HAP-1 (cell line): ENCODE results near the gene KANSL1L.

Experiments used
- DNase-seq, 2 experiments: peaks; one replicate each; pipeline ENCODE4 v3.0.0-alpha.2; 2016 to 2020; ENCODE audit warnings: low spot score in 2 of 2
- H3K27me3 ChIP-seq: fragments of 250-450 bp; sonication (Bioruptor Pico); 2 replicates; pipeline ENCODE4 v1.5.1; 2020; ENCODE audit warnings: low read depth, mild to moderate bottlenecking, moderate library complexity
- H3K36me3 ChIP-seq: fragments of 250-450 bp; sonication (Bioruptor Pico); replicated peaks from 2 replicates; pipeline ENCODE4 v1.5.1; 2020; ENCODE audit warnings: mild to moderate bottlenecking
- H3K4me1 ChIP-seq: fragments of 250-450 bp; sonication (Bioruptor Pico); 2 replicates; pipeline ENCODE4 v1.5.1; 2020; ENCODE audit warnings: mild to moderate bottlenecking
- H3K4me3 ChIP-seq: fragments of 250-450 bp; sonication (Bioruptor Pico); 2 replicates; pipeline ENCODE4 v1.5.1; 2020; ENCODE audit warnings: mild to moderate bottlenecking, moderate library complexity
- H3K9me3 ChIP-seq: fragments of 250-450 bp; sonication (Bioruptor Pico); 2 replicates; pipeline ENCODE4 v1.5.1; 2020; ENCODE audit warnings: mild to moderate bottlenecking, moderate library complexity
- in situ Hi-C: fragments of 300-500 bp; cut with MboI; formaldehyde crosslinking; loops from 3 replicates; pipeline ENCODE4 v1.14.3; 2020; ENCODE audit warnings: low sequenced_read_pairs, inconsistent platforms, mixed read lengths

The KANSL1L gene

DNA sequence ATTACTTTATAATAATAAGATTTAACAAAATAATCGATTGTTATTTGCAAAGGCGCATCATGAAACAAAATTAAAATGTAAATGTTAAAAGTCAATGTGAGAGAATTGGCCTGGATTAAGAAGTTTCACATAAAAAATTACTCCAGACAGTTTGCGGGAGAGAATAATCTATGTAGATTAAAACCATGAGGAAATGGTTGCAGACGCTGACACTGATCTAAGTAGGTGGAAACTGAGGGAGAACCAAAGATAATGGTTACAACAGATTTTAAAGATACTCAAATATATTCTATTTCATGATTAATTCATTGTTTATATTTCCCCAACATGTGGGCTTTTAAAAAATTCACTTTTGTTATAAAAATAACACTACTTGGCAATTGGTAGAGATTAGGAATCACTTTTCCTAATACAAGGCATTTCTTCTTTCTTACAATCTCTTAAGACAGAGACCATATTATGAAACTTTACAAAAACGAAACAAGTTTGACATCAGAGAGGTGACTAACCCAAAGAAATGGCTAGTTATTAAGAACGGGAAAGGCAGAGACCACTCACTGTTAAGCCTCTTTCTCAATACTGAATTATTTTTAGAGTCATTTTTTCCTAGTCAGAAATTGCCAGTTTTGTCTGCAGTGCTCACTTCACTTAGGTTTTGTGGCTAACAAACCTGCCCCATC lies 1.6 kb downstream of the KANSL1L start:
- H3K4me1 ChIP-seq: peaks cover 7% of the 10 kb centered on the region
- in situ Hi-C loops: no loop called here
- no peaks in the 10 kb centered on the region for H3K27me3 ChIP-seq
- DNase-seq: peak in 1 of 2 experiments; percentile 5
- H3K9me3 ChIP-seq: no peaks in the 10 kb centered on the region
- H3K4me3 ChIP-seq: peak overlapping the region; percentile 81
- H3K36me3 ChIP-seq: no peaks in the 10 kb centered on the region

GRCh38 chr2:210167227-210167626 lies 4.0 kb downstream of the KANSL1L start:
- no peaks in the 10 kb centered on the region for H3K27me3 ChIP-seq
- peaks cover 7% of the 10 kb centered on the region for H3K4me1 ChIP-seq
- DNase-seq: no peak
- H3K4me3 ChIP-seq: no peak overlapping the region
- H3K36me3 ChIP-seq: no peaks in the 10 kb centered on the region
- no peaks in the 10 kb centered on the region for H3K9me3 ChIP-seq
- in situ Hi-C loops: no loop called here

DNA sequence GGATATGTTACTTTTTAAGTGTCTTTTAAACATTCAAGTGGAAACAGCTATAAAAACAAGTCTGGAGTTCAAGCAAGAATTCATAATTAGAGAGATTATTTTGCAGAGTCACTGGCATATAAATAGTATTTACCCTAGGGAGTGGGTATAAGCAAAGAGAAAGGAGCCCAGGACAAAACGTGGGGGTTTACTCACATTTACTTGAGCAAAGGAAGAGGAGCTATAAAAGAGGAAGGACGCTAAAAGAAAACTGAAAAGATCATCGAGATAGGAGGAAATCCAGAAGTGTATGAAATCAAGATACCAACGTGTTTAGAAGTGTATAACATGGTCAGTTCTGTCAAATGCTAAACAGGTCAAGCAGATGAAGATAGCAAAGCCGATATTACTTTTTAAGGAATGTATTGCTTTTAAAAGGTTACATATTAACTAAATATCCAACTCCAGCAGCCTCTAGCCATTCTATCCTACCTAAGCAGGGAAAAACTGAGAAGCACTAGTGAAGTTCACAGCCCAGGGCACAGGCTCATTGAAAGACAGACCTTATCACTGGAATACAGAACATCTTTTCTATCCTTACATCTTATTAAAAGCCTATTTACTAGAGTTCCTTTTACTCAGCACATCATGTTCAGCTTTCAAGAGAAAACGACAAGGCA lies 8.6 kb downstream of the KANSL1L start:
- Histone ChIP-seq H3K4me3 (no peak overlapping the region), H3K36me3 (no peaks in the 10 kb centered on the region), H3K27me3 (no peaks in the 10 kb centered on the region), H3K9me3 (no peaks in the 10 kb centered on the region), H3K4me1 (no peaks in the 10 kb centered on the region; the same call in none of the 2 replicates)
- in situ Hi-C loops: no loop called here
- no peak for DNase-seq

GRCh38 chr2:210159059-210159458 lies 12.2 kb downstream of the KANSL1L start:
- no peak for DNase-seq
- in situ Hi-C loops: no loop called here
- H3K4me3 ChIP-seq: no peak overlapping the region
- H3K27me3 ChIP-seq: no peaks in the 10 kb centered on the region
- H3K36me3 ChIP-seq: no peaks in the 10 kb centered on the region
- H3K4me1 ChIP-seq: no peaks in the 10 kb centered on the region; the same call in none of the 2 replicates
- no peaks in the 10 kb centered on the region for H3K9me3 ChIP-seq

DNA sequence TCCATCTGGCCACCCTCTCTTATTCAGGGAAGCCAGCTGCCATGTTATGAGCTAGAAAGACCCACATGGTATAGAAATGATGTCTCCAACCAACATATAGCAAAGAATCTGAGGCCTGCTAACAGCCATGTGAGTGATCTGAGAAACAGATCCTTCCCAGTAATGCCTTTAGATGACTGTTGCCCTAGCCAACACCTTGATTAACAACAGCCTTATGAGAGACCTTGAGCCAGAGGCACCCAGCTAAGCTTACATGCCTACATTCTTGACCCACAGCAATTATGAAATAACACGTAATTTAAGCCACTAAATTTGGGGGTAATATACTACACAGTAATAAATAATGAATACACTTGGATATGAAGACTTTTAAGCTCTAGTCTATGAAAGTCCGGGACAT lies 13.0 kb downstream of the KANSL1L start:
- in situ Hi-C loops: no loop called here
- Histone ChIP-seq H3K9me3 (no peaks in the 10 kb centered on the region), H3K4me1 (no peaks in the 10 kb centered on the region; the same call in none of the 2 replicates), H3K4me3 (no peak overlapping the region), H3K36me3 (no peaks in the 10 kb centered on the region), H3K27me3 (no peaks in the 10 kb centered on the region)
- no peak for DNase-seq

DNA sequence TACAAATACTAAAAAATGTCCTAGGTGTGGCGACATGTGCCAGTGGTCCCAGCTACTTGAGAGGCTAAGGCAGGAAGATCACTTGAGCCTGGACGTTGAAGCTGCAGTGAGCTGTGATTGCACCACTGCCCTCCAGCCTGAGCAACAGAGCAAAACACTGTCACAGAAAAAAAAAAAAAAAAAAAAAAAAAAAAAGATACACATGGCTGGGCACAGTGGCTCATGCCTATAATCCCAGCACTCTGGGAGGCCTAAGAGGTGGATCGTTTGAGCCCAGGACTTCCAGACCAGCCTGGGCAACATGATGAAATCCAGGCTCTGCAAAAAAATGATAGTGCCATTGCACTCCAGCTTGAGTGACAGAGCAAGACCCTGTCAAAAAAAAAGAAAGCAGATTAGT lies 13.7 kb downstream of the KANSL1L start:
- Histone ChIP-seq H3K4me3 (no peak overlapping the region), H3K36me3 (no peaks in the 10 kb centered on the region), H3K4me1 (no peaks in the 10 kb centered on the region; the same call in none of the 2 replicates), H3K9me3 (no peaks in the 10 kb centered on the region), H3K27me3 (no peaks in the 10 kb centered on the region)
- in situ Hi-C loops: no loop called here
- DNase-seq: no peak

GRCh38 chr2:210147614-210148013 lies 23.6 kb downstream of the KANSL1L start:
- H3K36me3 ChIP-seq: no peaks in the 10 kb centered on the region
- H3K4me3 ChIP-seq: no peak overlapping the region
- DNase-seq: no peak
- in situ Hi-C loops: no loop called here
- H3K9me3 ChIP-seq: no peaks in the 10 kb centered on the region
- H3K27me3 ChIP-seq: no peaks in the 10 kb centered on the region
- no peaks in the 10 kb centered on the region for H3K4me1 ChIP-seq

GRCh38 chr2:210132239-210132638 lies 39.0 kb downstream of the KANSL1L start:
- no peaks in the 10 kb centered on the region for H3K36me3 ChIP-seq
- no peak for DNase-seq
- H3K27me3 ChIP-seq: no peaks in the 10 kb centered on the region
- no peak overlapping the region for H3K4me3 ChIP-seq
- in situ Hi-C loops: no loop called here
- H3K4me1 ChIP-seq: 0 out of 2 replicates have a peak, but pooled peaks cover 7% of the 10 kb centered on the region
- no peaks in the 10 kb centered on the region for H3K9me3 ChIP-seq

GRCh38 chr2:210128961-210129360 lies 42.2 kb downstream of the KANSL1L start:
- Histone ChIP-seq H3K9me3 (peaks cover 3% of the 10 kb centered on the region; the same call in 1 of the 2 replicates), H3K27me3 (no peaks in the 10 kb centered on the region), H3K36me3 (no peaks in the 10 kb centered on the region), H3K4me1 (0 out of 2 replicates have a peak, but pooled peaks cover 7% of the 10 kb centered on the region), H3K4me3 (no peak overlapping the region)
- in situ Hi-C loops: no loop called here
- DNase-seq: peak in 1 of 2 experiments; percentile 11

DNA sequence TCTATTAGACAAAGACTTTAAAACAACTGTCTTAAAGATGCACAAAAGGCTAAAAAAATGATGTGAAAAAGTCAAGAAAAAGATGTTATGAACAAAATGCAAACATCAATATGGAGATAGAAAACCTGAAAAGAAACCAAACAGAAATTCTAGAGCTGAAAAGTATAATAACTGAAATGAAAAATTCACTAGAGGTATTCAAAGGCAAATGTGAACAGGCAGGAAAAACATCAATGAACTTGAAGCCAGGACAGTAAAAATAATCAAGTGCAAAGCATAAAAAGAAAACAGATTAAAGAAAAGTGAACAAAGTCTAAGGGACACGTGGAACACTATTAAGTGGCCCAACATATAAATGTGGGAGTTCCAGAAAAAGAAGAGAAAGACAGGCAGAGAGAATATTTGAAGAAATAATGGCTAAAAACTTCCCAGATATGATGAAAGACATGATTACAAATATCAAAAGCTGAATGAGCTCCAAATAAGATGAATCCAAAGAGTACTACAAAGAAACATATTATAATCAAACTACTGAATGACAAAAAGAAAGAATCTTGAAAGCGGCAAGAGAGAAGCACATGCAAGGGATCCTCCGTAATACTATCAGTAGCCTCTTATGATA lies 57.5 kb downstream of the KANSL1L start:
- H3K4me1 ChIP-seq: no peaks in the 10 kb centered on the region
- no peaks in the 10 kb centered on the region for H3K27me3 ChIP-seq
- no peaks in the 10 kb centered on the region for H3K36me3 ChIP-seq
- H3K9me3 ChIP-seq: no peaks in the 10 kb centered on the region
- in situ Hi-C loops: no loop called here
- no peak for DNase-seq
- no peak overlapping the region for H3K4me3 ChIP-seq

GRCh38 chr2:210112871-210113270 lies 58.3 kb downstream of the KANSL1L start:
- no peaks in the 10 kb centered on the region for H3K9me3 ChIP-seq
- in situ Hi-C loops: no loop called here
- no peaks in the 10 kb centered on the region for H3K36me3 ChIP-seq
- no peaks in the 10 kb centered on the region for H3K4me1 ChIP-seq
- no peak for DNase-seq
- no peak overlapping the region for H3K4me3 ChIP-seq
- no peaks in the 10 kb centered on the region for H3K27me3 ChIP-seq

DNA sequence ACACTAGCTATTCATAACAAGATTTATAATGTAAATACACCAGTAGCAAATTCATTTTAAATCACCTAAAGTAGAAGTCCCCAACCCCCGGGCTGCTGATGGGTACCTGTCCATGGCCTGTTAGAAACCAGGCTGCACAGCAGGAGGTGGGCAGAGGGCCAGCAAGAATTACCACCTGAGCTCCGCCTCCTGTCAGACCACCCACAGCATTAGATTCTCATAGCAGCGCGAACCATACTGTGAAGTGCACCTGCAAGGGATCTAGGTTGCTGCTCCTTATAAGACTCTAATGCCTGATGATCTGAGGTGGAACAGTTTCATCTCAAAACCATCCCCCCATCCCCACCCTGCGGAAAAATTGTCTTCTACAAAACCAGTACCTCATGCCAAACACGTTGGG lies 71.3 kb downstream of the KANSL1L start:
- Histone ChIP-seq H3K4me3 (no peak overlapping the region), H3K4me1 (no peaks in the 10 kb centered on the region), H3K27me3 (no peaks in the 10 kb centered on the region), H3K36me3 (no peaks in the 10 kb centered on the region), H3K9me3 (no peaks in the 10 kb centered on the region)
- no peak for DNase-seq
- in situ Hi-C loops: no loop called here

DNA sequence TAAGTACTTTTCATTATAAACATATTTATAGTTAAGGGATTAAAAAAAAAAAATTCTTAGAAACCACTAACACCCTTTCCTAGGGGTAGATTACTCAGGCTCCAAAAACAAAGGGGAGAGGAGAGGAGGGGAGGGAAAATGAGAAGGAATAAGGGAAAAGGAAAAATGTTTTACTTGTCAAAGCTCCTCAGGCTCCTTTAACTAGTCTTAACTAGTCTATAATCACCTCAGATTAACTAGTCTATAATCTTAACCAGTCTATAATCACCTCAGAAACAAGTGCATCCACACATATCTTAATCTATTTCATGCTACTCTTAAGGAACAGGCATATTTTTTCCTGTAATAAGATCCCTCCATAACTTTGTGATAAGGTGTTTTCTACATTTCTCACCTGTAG lies 76.4 kb downstream of the KANSL1L start:
- in situ Hi-C loops: no loop called here
- no peak for DNase-seq
- Histone ChIP-seq H3K36me3 (no peaks in the 10 kb centered on the region), H3K4me3 (no peak overlapping the region), H3K4me1 (no peaks in the 10 kb centered on the region), H3K9me3 (no peaks in the 10 kb centered on the region), H3K27me3 (no peaks in the 10 kb centered on the region)

DNA sequence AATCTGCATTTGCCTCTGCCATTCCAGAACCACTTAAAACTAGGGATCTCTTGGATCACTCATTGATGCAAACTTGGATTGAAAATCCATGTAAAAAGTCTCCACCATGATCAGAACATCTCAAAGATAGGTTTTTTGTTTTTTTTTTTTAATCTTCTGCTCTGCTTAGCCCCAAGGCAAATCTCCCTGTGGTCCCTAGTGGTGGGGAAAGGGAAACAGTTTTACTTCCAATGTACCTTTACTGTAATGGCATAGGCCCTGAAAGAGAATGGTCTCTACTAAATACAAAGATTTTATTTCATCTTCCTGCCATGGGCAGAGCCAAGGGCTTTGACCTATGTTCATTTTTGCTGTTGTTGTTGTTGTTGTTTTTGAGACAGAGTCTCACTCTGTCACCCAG lies 78.4 kb downstream of the KANSL1L start:
- Histone ChIP-seq H3K27me3 (no peaks in the 10 kb centered on the region), H3K4me3 (no peak overlapping the region), H3K36me3 (no peaks in the 10 kb centered on the region), H3K4me1 (no peaks in the 10 kb centered on the region), H3K9me3 (no peaks in the 10 kb centered on the region)
- in situ Hi-C loops: no loop called here
- DNase-seq: no peak
